Activated CD8-positive, alpha-beta T cell treated with anti-CD3 and anti-CD28 coated beads, Interleukin-2, amount 10 ng/mL, durations not matched to agents 7 days and 5 days (primary cell): ENCODE results near the gene METRNL. TPM values are rescaled to one million over a fixed set of nuclear protein-coding genes. Genes with fewer than 3 reads are reported as not detected.
"Not testable (repeated sequence)": the region's sequence is repeated elsewhere in the genome, so short reads cannot be mapped to it uniquely, and the experiment has no call there.

Source experiments
- ATAC-seq: fragments of 150-1000 bp; cut with Tn5 transposase; one replicate; pipeline ENCODE4 v1.10.0; 2021; ENCODE audit warnings: moderate library complexity
- CTCF ChIA-PET: fragments of 350-600 bp; sonication (Branson Sonifier 250); formaldehyde crosslinking; loops from one replicate; lab custom pipeline; 2021; ENCODE audit warnings: antibody characterized with exemption; lab: Charles Lee
- POLR2A ChIA-PET: fragments of 350-600 bp; sonication (Branson Sonifier 250); formaldehyde crosslinking; loops from one replicate; lab custom pipeline; 2021; ENCODE audit warnings: antibody characterized with exemption; lab: Charles Lee
- DNase-seq: peaks from one replicate; pipeline ENCODE4 v3.0.0-alpha.2; 2020
- H3K27ac Mint-ChIP-seq: one replicate; pipeline ENCODE4 v1.8.0; 2021; ENCODE audit warnings: mild to moderate bottlenecking, mixed read lengths
- H3K27me3 Mint-ChIP-seq: one replicate; pipeline ENCODE4 v1.8.0; 2021; ENCODE audit warnings: low read depth, mixed read lengths
- H3K36me3 Mint-ChIP-seq: one replicate; pipeline ENCODE4 v1.8.0; 2021; ENCODE audit warnings: low read depth, mixed read lengths
- H3K4me1 Mint-ChIP-seq: one replicate; pipeline ENCODE4 v1.8.0; 2021; ENCODE audit warnings: low read depth, mixed read lengths
- H3K4me3 Mint-ChIP-seq: one replicate; pipeline ENCODE4 v1.8.0; 2021; ENCODE audit warnings: mild to moderate bottlenecking, mixed read lengths
- H3K9me3 Mint-ChIP-seq: one replicate; pipeline ENCODE4 v1.8.0; 2022; ENCODE audit warnings: mixed read lengths; ENCODE audit not compliant: insufficient read depth
- total RNA-seq, 2 experiments: library from RNA; stranded (reverse); gene quantifications; one replicate each; pipeline ENCODE4 v1.2.3, GENCODE V29; 2021

METRNL gene
- 1 to 10 TPM; 3.0 to 4.8 TPM for total RNA-seq

DNA sequence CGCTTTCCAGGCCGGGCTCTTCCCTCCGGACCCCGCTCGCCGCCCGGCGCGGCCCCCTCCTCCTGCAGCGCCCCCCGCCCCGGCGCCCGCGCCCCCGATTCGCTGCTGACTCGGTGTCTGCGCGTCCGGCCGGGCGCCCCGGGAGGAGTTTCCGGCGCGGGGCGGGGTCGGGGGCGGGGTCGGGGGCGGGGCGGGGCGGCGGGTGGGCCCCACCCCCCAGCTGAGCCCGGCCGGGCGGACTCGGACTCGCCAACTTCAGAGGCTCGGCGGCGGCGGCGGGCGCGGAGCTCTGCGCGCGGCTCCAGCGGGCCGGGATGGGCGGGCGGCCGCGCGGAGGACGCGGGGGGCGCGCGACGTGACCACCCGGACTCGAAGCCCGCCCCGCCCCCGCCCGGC lies at the start of gene METRNL:
TSS of gene METRNL (plus strand) at position 258 of the 396 bp plus-strand sequence. CDS start 207 bp downstream, outside the sequence.
- Mint-ChIP-seq H3K9me3 (no peaks in the 10 kb centered on the region), H3K27ac (no peak within 1 kb of the TSS), H3K36me3 (peaks cover 12% of the 10 kb centered on the region), H3K27me3 (peaks cover 27% of the 10 kb centered on the region), H3K4me3 (peak within 1 kb of the TSS; percentile 31), H3K4me1 (peaks cover 27% of the 10 kb centered on the region)
- ChIA-PET CTCF (no interaction called here), POLR2A (interaction anchor here (1.0 to 1.1 kb wide), 2 partner anchors 25 to 121 kb away, joined by 4 read pairs; no protein-coding TSS in a partner anchor)
- peak; percentile 60 for ATAC-seq
- peak; percentile 71 for DNase-seq

- ATAC-seq (no peak), DNase-seq (no peak)
- Mint-ChIP-seq H3K4me1 (peaks cover 22% of the 10 kb centered on the region), H3K9me3 (no peaks in the 10 kb centered on the region), H3K36me3 (peaks cover 14% of the 10 kb centered on the region), H3K4me3 (no peak overlapping the region), H3K27ac (no peak overlapping the region), H3K27me3 (peaks cover 4% of the 10 kb centered on the region)
- CTCF ChIA-PET: no interaction called here
- POLR2A ChIA-PET: no interaction called here
Measured at GRCh38 chr17:83030432-83030831, 49.0 kb upstream of the METRNL start.

- no peaks in the 10 kb centered on the region for H3K9me3 Mint-ChIP-seq
- H3K4me1 Mint-ChIP-seq: peaks cover 12% of the 10 kb centered on the region
- H3K36me3 Mint-ChIP-seq: peaks cover 18% of the 10 kb centered on the region
- no peak overlapping the region for H3K4me3 Mint-ChIP-seq
- ATAC-seq (no peak), DNase-seq (no peak)
- H3K27ac Mint-ChIP-seq: no peak overlapping the region
- CTCF ChIA-PET: no interaction called here
- H3K27me3 Mint-ChIP-seq: peaks cover 1% of the 10 kb centered on the region
- POLR2A ChIA-PET: no interaction called here
Measured at GRCh38 chr17:83031321-83031945, 48.0 kb upstream of the METRNL start.

- DNase-seq, H3K4me1 Mint-ChIP-seq, H3K27me3 Mint-ChIP-seq, H3K4me3 Mint-ChIP-seq, POLR2A ChIA-PET, ATAC-seq, H3K27ac Mint-ChIP-seq, H3K9me3 Mint-ChIP-seq: not testable (repeated sequence)
- H3K36me3 Mint-ChIP-seq: peaks cover 24% of the 10 kb centered on the region
- CTCF ChIA-PET: interaction anchor here (0.9 kb wide), 1 partner anchor 250 kb away, joined by 3 read pairs; no protein-coding TSS in a partner anchor
Measured at GRCh38 chr17:83031946-83032451, 47.4 kb upstream of the METRNL start.

DNA sequence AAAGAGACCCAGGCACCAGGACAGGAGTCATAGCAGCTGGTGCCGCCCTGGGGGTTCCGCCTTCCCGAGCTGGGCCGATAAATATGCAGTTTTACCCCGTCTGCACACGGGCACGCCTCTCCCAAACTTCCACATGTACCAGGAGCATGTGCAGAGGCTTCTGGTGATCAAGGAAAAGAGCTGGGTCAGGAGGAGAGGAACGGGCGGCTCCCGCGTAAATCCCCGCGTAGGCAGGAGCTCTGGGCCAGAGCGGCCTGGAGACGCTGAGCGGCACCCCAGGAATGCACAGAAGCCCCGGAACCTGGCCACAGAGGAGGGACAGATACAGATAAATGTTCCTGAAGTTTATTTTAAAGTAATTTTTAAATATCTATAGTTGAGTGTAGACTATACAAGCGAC lies 46.6 kb upstream of the METRNL start:
- H3K4me1 Mint-ChIP-seq: peaks cover 4% of the 10 kb centered on the region
- no peaks in the 10 kb centered on the region for H3K9me3 Mint-ChIP-seq
- no peak overlapping the region for H3K27ac Mint-ChIP-seq
- DNase-seq: no peak
- H3K27me3 Mint-ChIP-seq: no peaks in the 10 kb centered on the region
- peaks cover 24% of the 10 kb centered on the region for H3K36me3 Mint-ChIP-seq
- ChIA-PET POLR2A (no interaction called here), CTCF (interaction anchor here (0.9 kb wide), 1 partner anchor 251 kb away, joined by 3 read pairs; no protein-coding TSS in a partner anchor)
- H3K4me3 Mint-ChIP-seq: no peak overlapping the region
- no peak for ATAC-seq

- H3K36me3 Mint-ChIP-seq: peaks cover 26% of the 10 kb centered on the region
- H3K27me3 Mint-ChIP-seq: no peaks in the 10 kb centered on the region
- ChIA-PET CTCF (no interaction called here), POLR2A (no interaction called here)
- no peak for DNase-seq
- H3K4me1 Mint-ChIP-seq: no peaks in the 10 kb centered on the region
- H3K27ac Mint-ChIP-seq: no peak overlapping the region
- no peak overlapping the region for H3K4me3 Mint-ChIP-seq
- H3K9me3 Mint-ChIP-seq: no peaks in the 10 kb centered on the region
- no peak for ATAC-seq
Measured at GRCh38 chr17:83034525-83034924, 44.9 kb upstream of the METRNL start.

- no peaks in the 10 kb centered on the region for H3K9me3 Mint-ChIP-seq
- ATAC-seq (no peak), DNase-seq (no peak)
- no peak overlapping the region for H3K27ac Mint-ChIP-seq
- peaks cover 36% of the 10 kb centered on the region for H3K36me3 Mint-ChIP-seq
- ChIA-PET POLR2A (no interaction called here), CTCF (no interaction called here)
- H3K4me1 Mint-ChIP-seq: no peaks in the 10 kb centered on the region
- H3K4me3 Mint-ChIP-seq: no peak overlapping the region
- H3K27me3 Mint-ChIP-seq: no peaks in the 10 kb centered on the region
Measured at GRCh38 chr17:83035722-83036121, 43.7 kb upstream of the METRNL start.

DNA sequence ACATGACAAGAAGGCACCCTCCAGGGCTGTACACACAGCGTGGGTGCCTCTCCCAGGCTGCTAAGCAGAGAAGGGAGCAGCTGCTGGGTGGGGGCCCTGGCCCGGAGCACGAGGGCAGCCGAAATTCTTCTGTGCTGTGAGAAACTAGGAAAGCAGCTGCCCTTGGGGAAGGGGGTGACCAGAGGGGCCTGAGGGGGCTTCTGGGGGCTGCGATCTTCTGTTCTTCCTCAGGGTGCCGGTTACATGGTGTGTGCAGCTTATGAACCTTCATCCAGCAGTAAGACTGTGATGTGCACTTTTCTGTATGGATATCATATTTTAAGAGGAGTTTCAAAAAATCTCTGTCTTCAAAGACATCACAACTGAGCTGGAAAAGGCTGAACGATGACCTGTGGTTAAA lies 43.2 kb upstream of the METRNL start:
- ChIA-PET POLR2A (interaction anchor here (0.7 kb wide), 1 partner anchor 128 kb away, joined by 3 read pairs; no protein-coding TSS in a partner anchor), CTCF (interaction anchor here (0.6 kb wide), 1 partner anchor 170 kb away, joined by 3 read pairs; no protein-coding TSS in a partner anchor)
- H3K36me3 Mint-ChIP-seq: peaks cover 40% of the 10 kb centered on the region
- no peaks in the 10 kb centered on the region for H3K27me3 Mint-ChIP-seq
- peaks cover 3% of the 10 kb centered on the region for H3K9me3 Mint-ChIP-seq
- ATAC-seq (no peak), DNase-seq (no peak)
- no peaks in the 10 kb centered on the region for H3K4me1 Mint-ChIP-seq
- no peak overlapping the region for H3K27ac Mint-ChIP-seq
- no peak overlapping the region for H3K4me3 Mint-ChIP-seq

DNA sequence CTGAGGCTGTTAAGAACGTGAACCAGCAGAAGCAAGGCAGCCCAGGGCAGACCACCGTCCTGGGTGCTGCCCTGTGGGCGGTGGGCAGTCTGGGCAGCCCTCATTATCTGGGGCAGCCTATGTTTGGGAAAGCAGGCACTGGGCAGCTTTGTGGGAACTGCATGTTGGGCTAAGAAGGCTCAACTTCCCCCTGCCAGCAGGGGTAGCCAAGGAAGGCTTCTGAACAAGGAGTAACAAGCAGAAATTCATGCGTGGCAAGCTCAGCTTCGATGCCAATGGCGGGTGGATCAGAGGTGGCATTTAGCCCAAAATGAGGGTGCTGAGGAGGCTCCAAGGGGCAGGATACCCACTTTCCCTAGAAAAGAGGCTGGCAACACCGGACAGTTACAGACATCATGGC lies 42.7 kb upstream of the METRNL start:
- Mint-ChIP-seq H3K4me3 (no peak overlapping the region), H3K27me3 (no peaks in the 10 kb centered on the region), H3K9me3 (peaks cover 8% of the 10 kb centered on the region), H3K27ac (no peak overlapping the region), H3K36me3 (peaks cover 44% of the 10 kb centered on the region), H3K4me1 (peaks cover under 1% of the 10 kb centered on the region)
- ATAC-seq (no peak), DNase-seq (no peak)
- CTCF ChIA-PET: interaction anchor here (0.6 kb wide), 1 partner anchor 169 kb away, joined by 3 read pairs; no protein-coding TSS in a partner anchor
- POLR2A ChIA-PET: interaction anchor here (0.7 kb wide), 1 partner anchor 129 kb away, joined by 3 read pairs; no protein-coding TSS in a partner anchor

DNA sequence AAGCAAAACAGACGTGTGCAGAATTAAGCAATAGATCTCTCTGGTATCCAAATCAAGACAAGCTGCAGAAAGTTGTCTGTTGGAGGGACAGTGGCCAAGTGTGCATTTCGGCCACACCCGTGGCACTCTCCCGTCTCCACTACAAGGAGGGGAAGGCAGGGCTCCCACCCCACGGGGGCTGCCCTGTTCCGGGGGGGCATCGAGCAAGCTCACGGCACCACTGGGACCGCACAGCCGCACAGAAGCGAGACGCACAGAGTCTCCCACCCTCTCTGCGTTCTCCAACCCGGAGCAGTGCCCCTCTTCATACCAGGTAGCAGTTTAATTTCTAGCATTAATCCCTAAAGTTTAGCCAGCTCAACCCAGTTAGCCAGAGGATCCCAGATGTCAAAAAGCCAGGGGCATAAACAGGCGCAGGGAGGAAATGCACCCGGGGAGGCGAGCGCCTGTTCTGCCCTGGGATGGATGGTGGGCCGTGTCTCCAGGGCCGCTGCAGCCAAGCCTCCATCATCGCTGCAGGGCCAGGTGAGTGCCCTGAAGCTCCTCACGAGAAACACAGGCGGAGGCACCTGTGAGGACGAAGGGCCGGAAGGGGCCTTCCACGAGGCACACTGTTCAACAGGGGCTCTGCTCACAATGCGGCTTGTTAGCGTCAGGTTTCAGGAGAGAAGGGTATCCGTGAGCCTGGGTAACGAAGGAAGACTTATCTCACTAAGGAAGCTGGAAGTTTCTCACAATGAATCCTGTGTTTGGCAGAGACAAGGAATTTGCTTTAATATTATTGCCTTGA lies 42.1 kb upstream of the METRNL start:
- H3K4me1 Mint-ChIP-seq: peaks cover 1% of the 10 kb centered on the region
- no peak overlapping the region for H3K27ac Mint-ChIP-seq
- ChIA-PET POLR2A (interaction anchor here (0.7 kb wide), 1 partner anchor 130 kb away, joined by 3 read pairs; no protein-coding TSS in a partner anchor), CTCF (no interaction called here)
- peaks cover 14% of the 10 kb centered on the region for H3K9me3 Mint-ChIP-seq
- ATAC-seq: no peak
- no peak for DNase-seq
- no peaks in the 10 kb centered on the region for H3K27me3 Mint-ChIP-seq
- peaks cover 49% of the 10 kb centered on the region for H3K36me3 Mint-ChIP-seq
- no peak overlapping the region for H3K4me3 Mint-ChIP-seq

- no peak overlapping the region for H3K27ac Mint-ChIP-seq
- no peak overlapping the region for H3K4me3 Mint-ChIP-seq
- no peak for ATAC-seq
- H3K27me3 Mint-ChIP-seq: no peaks in the 10 kb centered on the region
- CTCF ChIA-PET: no interaction called here
- H3K36me3 Mint-ChIP-seq: peaks cover 53% of the 10 kb centered on the region
- H3K9me3 Mint-ChIP-seq: peaks cover 20% of the 10 kb centered on the region
- no peak for DNase-seq
- H3K4me1 Mint-ChIP-seq: peaks cover 1% of the 10 kb centered on the region
- POLR2A ChIA-PET: no interaction called here
Measured at GRCh38 chr17:83037874-83038165, 41.6 kb upstream of the METRNL start.

DNA sequence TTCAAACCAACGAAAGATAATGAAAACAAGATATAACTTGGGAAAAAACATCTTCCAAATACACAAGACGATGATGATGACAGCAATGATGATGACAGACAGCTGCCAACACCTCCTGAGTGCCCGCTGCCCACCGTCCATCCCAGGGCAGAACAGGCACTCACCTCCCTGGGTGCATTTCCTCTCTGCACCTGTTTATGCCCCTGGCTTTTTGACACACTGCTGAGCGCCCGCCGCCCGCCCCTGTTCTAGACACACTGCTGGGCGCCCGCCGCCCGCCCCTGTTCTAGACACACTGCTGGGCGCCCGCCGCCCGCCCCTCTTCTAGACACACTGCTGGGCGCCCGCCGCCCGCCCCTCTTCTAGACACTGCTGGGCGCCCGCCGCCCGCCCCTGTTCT lies 40.4 kb upstream of the METRNL start:
- Mint-ChIP-seq H3K36me3 (peaks cover 63% of the 10 kb centered on the region), H3K9me3 (peaks cover 26% of the 10 kb centered on the region)
- POLR2A ChIA-PET, H3K27ac Mint-ChIP-seq, H3K4me3 Mint-ChIP-seq, H3K27me3 Mint-ChIP-seq, CTCF ChIA-PET, ATAC-seq, DNase-seq, H3K4me1 Mint-ChIP-seq: not testable (repeated sequence)
